ENCODE measurements around the gene TMEM150A.

The TMEM150A gene

DNA sequence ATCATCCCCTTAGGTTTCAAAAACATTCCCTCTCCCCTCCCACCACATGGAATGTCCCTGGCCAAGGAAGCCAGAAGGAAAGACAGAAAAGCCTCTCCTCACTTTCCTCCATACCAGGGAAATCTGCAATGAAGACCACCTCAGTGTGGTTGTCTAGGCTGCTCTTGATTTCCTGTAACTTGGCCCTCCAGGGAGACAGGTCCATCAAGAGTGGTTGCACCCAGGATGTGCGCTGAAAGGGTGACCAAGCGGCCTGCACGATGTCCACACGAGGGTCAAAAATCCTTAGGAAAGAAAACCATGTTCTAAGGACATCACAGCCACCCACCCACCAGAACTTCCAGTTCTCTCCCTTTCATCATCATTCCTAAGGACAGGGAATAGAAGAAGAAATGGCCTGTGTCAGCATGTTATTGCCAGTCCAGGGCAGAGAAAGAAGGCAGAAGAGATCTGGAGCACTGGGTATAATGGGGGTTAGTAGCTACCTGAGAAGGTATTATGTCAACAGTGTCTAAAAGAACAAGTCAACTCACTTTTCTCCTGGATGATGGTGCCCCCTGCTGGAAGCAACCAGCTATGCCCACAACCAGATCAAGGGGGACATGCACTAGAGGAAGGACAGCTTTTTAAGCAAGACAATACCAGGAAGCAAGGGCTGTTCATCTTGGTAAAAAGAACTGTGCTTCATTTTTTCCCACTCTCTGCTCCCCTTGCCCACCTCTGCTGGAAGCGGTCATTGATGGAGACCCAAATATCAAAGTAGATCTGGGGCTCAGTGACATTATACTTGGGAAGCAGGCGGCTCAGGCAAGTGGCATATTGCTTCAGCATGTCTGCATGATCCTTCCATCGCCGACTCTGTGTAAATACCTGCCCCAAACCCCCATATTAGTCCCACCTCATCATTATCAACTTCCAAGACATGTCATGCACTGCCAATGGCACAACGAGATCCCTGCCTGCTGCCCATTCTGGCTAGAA, 50.5 kb downstream of the TMEM150A start:
- TF ChIP-seq, protein P1, sequence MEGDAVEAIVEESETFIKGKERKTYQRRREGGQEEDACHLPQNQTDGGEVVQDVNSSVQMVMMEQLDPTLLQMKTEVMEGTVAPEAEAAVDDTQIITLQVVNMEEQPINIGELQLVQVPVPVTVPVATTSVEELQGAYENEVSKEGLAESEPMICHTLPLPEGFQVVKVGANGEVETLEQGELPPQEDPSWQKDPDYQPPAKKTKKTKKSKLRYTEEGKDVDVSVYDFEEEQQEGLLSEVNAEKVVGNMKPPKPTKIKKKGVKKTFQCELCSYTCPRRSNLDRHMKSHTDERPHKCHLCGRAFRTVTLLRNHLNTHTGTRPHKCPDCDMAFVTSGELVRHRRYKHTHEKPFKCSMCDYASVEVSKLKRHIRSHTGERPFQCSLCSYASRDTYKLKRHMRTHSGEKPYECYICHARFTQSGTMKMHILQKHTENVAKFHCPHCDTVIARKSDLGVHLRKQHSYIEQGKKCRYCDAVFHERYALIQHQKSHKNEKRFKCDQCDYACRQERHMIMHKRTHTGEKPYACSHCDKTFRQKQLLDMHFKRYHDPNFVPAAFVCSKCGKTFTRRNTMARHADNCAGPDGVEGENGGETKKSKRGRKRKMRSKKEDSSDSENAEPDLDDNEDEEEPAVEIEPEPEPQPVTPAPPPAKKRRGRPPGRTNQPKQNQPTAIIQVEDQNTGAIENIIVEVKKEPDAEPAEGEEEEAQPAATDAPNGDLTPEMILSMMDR (IDR thresholded peaks at IDR 0.05; ENCODE audit: low read depth, low read length): peak; percentile 87
- no peak overlapping the region for H3K4me3 ChIP-seq (ENCODE audit: low read depth, low read length)

DNA sequence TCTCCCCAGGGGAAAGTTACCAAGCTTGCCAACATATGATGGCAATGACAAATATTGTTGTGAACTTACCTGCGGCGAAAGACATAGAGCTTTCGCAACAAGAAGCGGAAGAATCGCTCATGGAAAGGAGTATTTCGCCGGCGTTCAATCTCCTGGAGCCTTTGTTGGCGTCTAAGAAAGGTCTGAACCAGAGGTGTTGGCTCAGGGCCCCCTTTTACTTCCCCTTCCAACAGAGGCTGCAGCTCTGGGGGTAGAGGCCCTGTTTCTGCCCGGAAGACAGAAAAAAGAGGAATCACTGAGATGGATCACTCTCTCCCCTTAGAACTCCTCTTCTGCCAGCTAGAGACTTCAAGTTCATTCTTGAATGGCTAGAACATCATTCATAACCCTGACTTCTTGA, 52.0 kb downstream of the TMEM150A start:
- TF ChIP-seq, protein P1 (IDR thresholded peaks at IDR 0.05; ENCODE audit: low read depth, low read length): no peak
- H3K4me3 ChIP-seq (ENCODE audit: low read depth, low read length): no peak overlapping the region

DNA sequence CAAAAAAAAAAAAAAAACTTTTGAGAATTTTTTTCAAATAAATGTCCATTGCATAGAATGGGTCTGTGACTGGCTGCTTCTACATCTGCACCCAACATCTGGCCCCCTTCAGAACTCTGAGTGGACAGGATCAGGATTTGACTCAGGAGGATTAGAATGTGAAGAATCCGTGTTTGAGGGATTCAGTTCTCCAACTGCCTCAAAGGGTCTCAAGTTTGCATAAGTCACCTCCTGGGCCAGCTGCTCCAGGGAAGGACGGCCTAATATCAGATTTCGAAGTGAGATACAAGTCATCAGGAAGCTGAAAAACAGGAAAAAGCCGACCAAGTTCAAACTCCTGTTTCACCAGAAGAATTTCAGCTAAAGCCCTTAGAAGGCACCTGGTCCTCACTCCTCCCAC, 52.7 kb downstream of the TMEM150A start:
- no peak overlapping the region for H3K4me3 ChIP-seq (ENCODE audit: low read depth, low read length)
- TF ChIP-seq, protein P1 (IDR thresholded peaks at IDR 0.05; ENCODE audit: low read depth, low read length): no peak

DNA sequence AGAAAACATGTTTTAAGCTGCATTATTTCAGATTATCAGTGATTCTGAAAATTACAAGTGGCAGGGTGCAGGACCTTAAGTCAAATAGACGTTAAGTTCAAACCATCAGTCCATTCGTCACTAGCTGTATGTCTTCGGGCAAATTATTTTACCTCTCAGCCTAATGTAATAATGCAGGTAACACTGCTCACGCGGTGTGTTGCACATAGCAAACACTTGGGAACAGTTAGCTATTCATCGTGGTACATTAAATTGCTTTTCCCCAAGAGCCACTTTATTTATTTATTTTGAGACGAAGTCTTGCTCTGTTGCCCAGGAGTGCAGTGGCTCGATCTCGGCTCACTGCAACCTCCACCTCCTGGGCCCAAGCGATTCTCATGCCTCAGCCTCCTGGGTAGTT, 53.4 kb downstream of the TMEM150A start:
- H3K4me3 ChIP-seq (ENCODE audit: low read depth, low read length): no peak overlapping the region
- TF ChIP-seq, protein P1 (IDR thresholded peaks at IDR 0.05; ENCODE audit: low read depth, low read length): no peak

DNA sequence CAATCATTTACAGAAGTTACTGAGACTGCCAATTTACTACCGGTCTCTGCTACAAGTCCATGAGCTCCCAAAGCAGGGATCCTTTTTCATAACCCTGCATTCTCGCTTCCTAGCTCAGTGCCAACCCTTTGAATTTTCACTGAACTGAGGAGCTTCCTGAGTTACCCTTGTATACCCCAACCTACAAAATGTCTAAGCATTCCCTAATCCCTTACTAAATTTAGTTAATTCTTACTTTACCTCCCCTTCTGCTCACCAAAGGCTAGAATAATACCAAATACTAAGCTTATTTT, 53.9 kb downstream of the TMEM150A start:
- no peak overlapping the region for H3K4me3 ChIP-seq (ENCODE audit: low read depth, low read length)

More for the DNA sequence above, 53.9 kb downstream of the TMEM150A start:
- TF ChIP-seq, protein P1 (IDR thresholded peaks at IDR 0.05; ENCODE audit: low read depth, low read length): no peak
